Keratinocyte (primary cell): ENCODE data around the gene CELSR1. TPM values are rescaled to one million over a fixed set of nuclear protein-coding genes. Genes with fewer than 3 reads are reported as not detected.

Source experiments
- DNase-seq: peaks from one replicate; pipeline ENCODE4 v3.0.0-alpha.2; 2011; ENCODE audit warnings: low read depth, missing footprints, low spot score
- FAIRE-seq: peaks from 2 replicates; lab custom pipeline; 2011; peaks lifted over from hg19 to GRCh38; lab: Jason Lieb, UNC
- H2AFZ ChIP-seq: 2 replicates; pipeline ENCODE4 v1.6.0; 2012; ENCODE audit warnings: low read length, control low read depth, inconsistent platforms; ENCODE audit not compliant: control insufficient read depth
- H3K27ac ChIP-seq: 2 replicates; pipeline ENCODE4 v1.5.1; 2011; ENCODE audit warnings: low read length; ENCODE audit not compliant: control insufficient read depth, insufficient read depth
- H3K27me3 ChIP-seq: 3 replicates; pipeline ENCODE4 v1.6.0; 2011; ENCODE audit warnings: low read length; ENCODE audit not compliant: control insufficient read depth, insufficient read depth; ENCODE audit errors: extremely low read depth
- H3K36me3 ChIP-seq, 2 experiments: 2 replicates in 1 of 2; 3 replicates in 1 of 2; pipeline ENCODE4 v1.5.1; 2011; ENCODE audit warnings: low read length in 2 of 2, mild to moderate bottlenecking in 1 of 2; ENCODE audit not compliant: control insufficient read depth in 2 of 2, insufficient read depth in 2 of 2; ENCODE audit errors: extremely low read depth in 1 of 2
- H3K4me1 ChIP-seq: 3 replicates; pipeline ENCODE4 v1.5.1; 2011; ENCODE audit warnings: low read length; ENCODE audit not compliant: control insufficient read depth, insufficient read depth; ENCODE audit errors: extremely low read depth
- H3K4me2 ChIP-seq: 3 replicates; pipeline ENCODE4 v1.6.0; 2011; ENCODE audit warnings: low read depth, low read length; ENCODE audit not compliant: control insufficient read depth, insufficient read depth; ENCODE audit errors: extremely low read depth
- H3K4me3 ChIP-seq, 3 experiments: fragments of 200-600 bp in 1 of 3; sonication (generic) in 1 of 3; 2 replicates in 2 of 3; 3 replicates in 1 of 3; pipeline ENCODE4 v1.5.1; 2011 to 2016; ENCODE audit warnings: low read length in 3 of 3, mild to moderate bottlenecking in 3 of 3, control low read depth in 2 of 3, inconsistent platforms in 1 of 3, low read depth in 1 of 3, mixed read lengths in 1 of 3, mixed run types in 1 of 3, moderate library complexity in 1 of 3; ENCODE audit not compliant: control insufficient read depth in 2 of 3, insufficient read depth in 2 of 3; ENCODE audit errors: extremely low read depth in 1 of 3
- H3K79me2 ChIP-seq: 2 replicates; pipeline ENCODE4 v1.6.0; 2012; ENCODE audit warnings: low read length; ENCODE audit not compliant: control insufficient read depth, insufficient read depth
- H3K9ac ChIP-seq: 3 replicates; pipeline ENCODE4 v1.6.0; 2011; ENCODE audit warnings: low read length; ENCODE audit not compliant: control insufficient read depth, insufficient read depth; ENCODE audit errors: extremely low read depth
- H3K9me1 ChIP-seq: 3 replicates; pipeline ENCODE4 v1.6.0; 2011; ENCODE audit warnings: low read length; ENCODE audit not compliant: control insufficient read depth, insufficient read depth; ENCODE audit errors: extremely low read depth
- H3K9me3 ChIP-seq: 2 replicates; pipeline ENCODE4 v1.5.1; 2012; ENCODE audit warnings: low read depth, low read length; ENCODE audit not compliant: control insufficient read depth
- H4K20me1 ChIP-seq: 3 replicates; pipeline ENCODE4 v1.6.0; 2011; ENCODE audit warnings: low read length; ENCODE audit not compliant: control insufficient read depth, insufficient read depth; ENCODE audit errors: extremely low read depth
- EZH2 ChIP-seq: IDR thresholded peaks from one replicate; pipeline ENCODE4 v1.6.1; 2012; ENCODE audit warnings: inconsistent platforms, mild to moderate bottlenecking, low read length, moderate library complexity
- dilution Hi-C: fragments of 300-500 bp; cut with MboI; formaldehyde crosslinking; loops from one replicate; pipeline ENCODE4 v1.7.0; 2020; ENCODE audit warnings: low sequenced_read_pairs; ENCODE audit not compliant: extremely low pct_ligation_motif_present
- polyA plus RNA-seq, 5 experiments: library from polyadenylated mRNA; depleted of rRNA in 3 of 5; stranded (reverse) in 3 of 5; stranded (forward) in 1 of 5; unstranded in 1 of 5; fragments of >200 nt; gene quantifications; 1 replicate in 1 of 5; 2 replicates in 3 of 5; 3 replicates in 1 of 5; pipeline versions ENCODE4 v1.2.1 to v1.2.3, GENCODE V29; 2011 to 2012; ENCODE audit warnings: missing spikeins in 2 of 5, low read depth in 1 of 5, low replicate concordance in 1 of 5
- TF ChIP-seq, protein P1 (sequence below), 3 experiments: IDR thresholded peaks in 1 of 3; conservative IDR thresholded peaks in 1 of 3; optimal IDR thresholded peaks in 1 of 3; 2 replicates in 2 of 3; 3 replicates in 1 of 3; pipeline versions ENCODE3 to v1.5.1; 2011; ENCODE audit warnings: low read length in 3 of 3, mild to moderate bottlenecking in 3 of 3, moderate library complexity in 2 of 3, control low read depth in 1 of 3, inconsistent platforms in 1 of 3; ENCODE audit not compliant: insufficient read depth in 2 of 3; ENCODE audit errors: extremely low read depth in 1 of 3

The CELSR1 gene
- polyA plus RNA-seq, 1 donor (not counting 4 experiments of a cell fraction or from before 2014, with no cell fraction given) = 16.1 TPM

DNA sequence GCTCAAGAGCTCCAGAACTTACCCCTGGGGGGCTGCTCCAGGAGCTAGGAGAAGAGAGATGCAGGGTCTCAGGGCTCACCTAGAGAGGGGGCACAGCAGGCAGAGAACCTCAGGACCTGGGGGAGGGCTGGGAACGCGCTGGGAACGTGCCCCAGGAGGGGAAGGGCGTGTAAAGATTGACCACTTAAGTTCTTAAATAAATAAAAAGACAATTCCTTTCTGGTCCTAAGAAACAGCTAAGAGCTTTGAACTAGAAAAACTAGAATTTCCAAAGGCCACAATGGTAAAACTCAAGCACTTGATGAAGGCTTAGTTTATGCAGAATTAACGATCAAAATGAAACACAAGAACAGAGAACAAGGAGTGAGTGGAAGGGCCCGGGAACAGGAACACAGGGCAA, 89.1 kb downstream of the CELSR1 start:
- H3K9ac ChIP-seq = no peak overlapping the region
- no peaks in the 10 kb centered on the region for H3K27me3 ChIP-seq
- no peak overlapping the region for H2AFZ ChIP-seq
- dilution Hi-C loops = no loop called here
- H3K27ac ChIP-seq = no peak overlapping the region
- peaks cover 0 to 1% of the 10 kb centered on the region in 2 experiments for H3K36me3 ChIP-seq
- peaks cover 11% of the 10 kb centered on the region for H3K9me1 ChIP-seq
- H3K9me3 ChIP-seq = no peaks in the 10 kb centered on the region
- H3K4me1 ChIP-seq = peaks cover 43% of the 10 kb centered on the region
- H3K79me2 ChIP-seq = peaks cover 23% of the 10 kb centered on the region
- no peak overlapping the region for H3K4me2 ChIP-seq
- H4K20me1 ChIP-seq = peaks cover 4% of the 10 kb centered on the region
- TF ChIP-seq EZH2 = no peak
- TF ChIP-seq, protein P1, sequence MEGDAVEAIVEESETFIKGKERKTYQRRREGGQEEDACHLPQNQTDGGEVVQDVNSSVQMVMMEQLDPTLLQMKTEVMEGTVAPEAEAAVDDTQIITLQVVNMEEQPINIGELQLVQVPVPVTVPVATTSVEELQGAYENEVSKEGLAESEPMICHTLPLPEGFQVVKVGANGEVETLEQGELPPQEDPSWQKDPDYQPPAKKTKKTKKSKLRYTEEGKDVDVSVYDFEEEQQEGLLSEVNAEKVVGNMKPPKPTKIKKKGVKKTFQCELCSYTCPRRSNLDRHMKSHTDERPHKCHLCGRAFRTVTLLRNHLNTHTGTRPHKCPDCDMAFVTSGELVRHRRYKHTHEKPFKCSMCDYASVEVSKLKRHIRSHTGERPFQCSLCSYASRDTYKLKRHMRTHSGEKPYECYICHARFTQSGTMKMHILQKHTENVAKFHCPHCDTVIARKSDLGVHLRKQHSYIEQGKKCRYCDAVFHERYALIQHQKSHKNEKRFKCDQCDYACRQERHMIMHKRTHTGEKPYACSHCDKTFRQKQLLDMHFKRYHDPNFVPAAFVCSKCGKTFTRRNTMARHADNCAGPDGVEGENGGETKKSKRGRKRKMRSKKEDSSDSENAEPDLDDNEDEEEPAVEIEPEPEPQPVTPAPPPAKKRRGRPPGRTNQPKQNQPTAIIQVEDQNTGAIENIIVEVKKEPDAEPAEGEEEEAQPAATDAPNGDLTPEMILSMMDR (optimal IDR thresholded peaks at IDR 0.05 in 1 of 3, IDR thresholded peaks at IDR 0.05 in 1 of 3, conservative IDR thresholded peaks at IDR 0.05 in 1 of 3; ENCODE audit: extremely low read depth in 1 of 3, insufficient read depth in 2 of 3, low read length in 3 of 3) = no peak
- FAIRE-seq = no peak
- DNase-seq = no peak
- no peak overlapping the region for H3K4me3 ChIP-seq

DNA sequence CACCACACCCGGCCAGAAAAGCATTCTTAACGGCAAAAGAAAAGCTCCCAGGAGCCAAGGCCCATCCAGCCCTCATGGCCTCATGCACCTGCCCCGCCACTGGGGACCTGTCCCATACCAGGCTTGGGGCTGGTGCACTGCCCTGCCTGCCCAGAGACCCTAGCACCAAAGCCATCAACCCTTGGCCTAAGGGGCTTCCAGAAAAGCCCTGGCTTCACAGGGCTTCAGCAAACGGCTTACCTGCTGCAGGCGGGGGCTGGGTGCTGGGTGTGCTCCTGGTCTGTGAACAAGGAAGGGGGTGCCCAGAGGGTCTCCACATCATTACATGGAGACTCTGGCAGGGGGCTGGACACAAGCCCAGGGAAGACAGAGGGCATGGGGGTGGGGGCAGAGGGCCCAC, 89.5 kb downstream of the CELSR1 start:
- Histone ChIP-seq H2AFZ (no peak overlapping the region), H3K27ac (no peak overlapping the region), H3K4me3 (no peak overlapping the region), H3K9me3 (no peaks in the 10 kb centered on the region), H3K79me2 (peaks cover 24% of the 10 kb centered on the region), H3K4me1 (peaks cover 40% of the 10 kb centered on the region), H3K27me3 (no peaks in the 10 kb centered on the region), H3K4me2 (no peak overlapping the region), H4K20me1 (peaks cover 4% of the 10 kb centered on the region), H3K36me3 (peaks cover 0 to 1% of the 10 kb centered on the region in 2 experiments), H3K9me1 (peaks cover 11% of the 10 kb centered on the region), H3K9ac (no peak overlapping the region)
- FAIRE-seq (no peak), DNase-seq (no peak)
- no peak for TF ChIP-seq EZH2
- TF ChIP-seq, protein P1 (optimal IDR thresholded peaks at IDR 0.05 in 1 of 3, IDR thresholded peaks at IDR 0.05 in 1 of 3, conservative IDR thresholded peaks at IDR 0.05 in 1 of 3; ENCODE audit: extremely low read depth in 1 of 3, insufficient read depth in 2 of 3, low read length in 3 of 3) = no peak
- dilution Hi-C loops = no loop called here
